DOHH2 (cell line): ENCODE data around the gene RAD51B.

Source experiments
- H3F3A ChIP-seq: fragments of 200-600 bp; sonication (generic), shearing (Covaris generic); 2 replicates; pipeline ENCODE4 v1.6.0; 2016; ENCODE audit warnings: antibody characterized with exemption, mild to moderate bottlenecking; ENCODE audit not compliant: control insufficient read depth, insufficient read depth
- H3K27ac ChIP-seq: fragments of 200-600 bp; sonication (generic); 2 replicates; pipeline ENCODE4 v1.5.1; 2014; ENCODE audit warnings: low read depth, mild to moderate bottlenecking, low read length, moderate library complexity
- H3K27me3 ChIP-seq: fragments of 200-600 bp; sonication (generic); 2 replicates; pipeline ENCODE4 v1.6.1; 2014; ENCODE audit warnings: mild to moderate bottlenecking, low read length, mixed read lengths; ENCODE audit not compliant: control insufficient read depth
- H3K36me3 ChIP-seq: fragments of 200-600 bp; sonication (generic); 2 replicates; pipeline ENCODE4 v1.6.1; 2014; ENCODE audit warnings: mild to moderate bottlenecking, low read length, moderate library complexity, mixed read lengths; ENCODE audit not compliant: control insufficient read depth
- H3K4me1 ChIP-seq: fragments of 200-600 bp; sonication (generic); 2 replicates; pipeline ENCODE4 v1.6.1; 2014; ENCODE audit warnings: mild to moderate bottlenecking, low read length, mixed read lengths; ENCODE audit not compliant: control insufficient read depth
- H3K4me2 ChIP-seq: fragments of 200-600 bp; sonication (generic); 2 replicates; pipeline ENCODE4 v1.6.0; 2014; ENCODE audit warnings: mild to moderate bottlenecking, low read length, moderate library complexity
- H3K4me3 ChIP-seq: fragments of 200-600 bp; sonication (generic); 2 replicates; pipeline ENCODE4 v1.5.1; 2014; ENCODE audit warnings: mild to moderate bottlenecking, low read length, mixed read lengths
- H3K79me2 ChIP-seq: fragments of 200-600 bp; sonication (generic); 2 replicates; pipeline ENCODE4 v1.6.1; 2014; ENCODE audit warnings: mild to moderate bottlenecking, low read length, mixed read lengths; ENCODE audit not compliant: control insufficient read depth
- H3K9me2 ChIP-seq: fragments of 200-600 bp; sonication (generic); replicated peaks from 2 replicates; pipeline ENCODE4 v1.6.1; 2014; ENCODE audit warnings: mild to moderate bottlenecking, low read length, mixed read lengths; ENCODE audit not compliant: control insufficient read depth
- H3K9me3 ChIP-seq: fragments of 200-600 bp; sonication (generic); 2 replicates; pipeline ENCODE4 v1.6.1; 2014; ENCODE audit warnings: antibody characterized with exemption, low read length, mixed read lengths; ENCODE audit not compliant: control insufficient read depth, insufficient read depth
- H4K20me1 ChIP-seq: fragments of 200-600 bp; sonication (generic); 2 replicates; pipeline ENCODE4 v1.6.0; 2014; ENCODE audit warnings: low read depth, mild to moderate bottlenecking, antibody characterized with exemption, low read length, moderate library complexity; ENCODE audit not compliant: control insufficient read depth, insufficient read depth
- EZH2phosphoT487 ChIP-seq: fragments of 200-600 bp; sonication (generic); IDR thresholded peaks from 2 replicates; pipeline ENCODE4 v1.6.1; 2017; ENCODE audit warnings: borderline replicate concordance, mild to moderate bottlenecking, antibody characterized with exemption, low read length, moderate library complexity, mixed read lengths
- TF ChIP-seq, protein P1 (sequence below): fragments of 200-600 bp; sonication (generic); IDR thresholded peaks from one replicate; pipeline ENCODE4 v1.5.1; 2014; ENCODE audit warnings: antibody characterized with exemption, mild to moderate bottlenecking, low read depth, low read length; ENCODE audit not compliant: poor library complexity, severe bottlenecking

RAD51B gene

DNA sequence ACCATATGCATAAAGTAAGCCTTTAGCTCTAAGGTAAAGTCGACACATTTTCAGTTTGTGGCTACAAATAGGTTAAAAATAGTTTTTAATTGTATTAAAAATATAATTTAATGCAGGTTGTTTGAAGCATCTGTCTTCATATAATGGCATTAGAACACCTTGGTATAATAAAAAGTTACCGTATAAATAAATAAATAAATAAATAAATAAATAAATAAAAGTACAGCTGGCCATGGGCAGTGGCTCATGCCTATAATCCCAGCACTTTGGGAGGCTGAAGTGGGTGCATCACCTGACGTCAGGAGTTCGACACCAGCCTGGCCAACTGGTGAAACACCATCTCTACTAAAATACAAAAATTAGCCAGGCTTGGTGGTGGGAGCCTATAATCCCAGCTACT lies 18.8 kb upstream of the RAD51B start:
- no peaks in the 10 kb centered on the region for H3K4me1 ChIP-seq
- no peak overlapping the region for H3K4me3 ChIP-seq
- no peaks in the 10 kb centered on the region for H4K20me1 ChIP-seq
- H3F3A ChIP-seq, result no peaks in the 10 kb centered on the region
- H3K4me2 ChIP-seq, result no peak overlapping the region
- H3K27ac ChIP-seq, result no peak overlapping the region
- TF ChIP-seq EZH2phosphoT487, result no peak
- TF ChIP-seq, protein P1, sequence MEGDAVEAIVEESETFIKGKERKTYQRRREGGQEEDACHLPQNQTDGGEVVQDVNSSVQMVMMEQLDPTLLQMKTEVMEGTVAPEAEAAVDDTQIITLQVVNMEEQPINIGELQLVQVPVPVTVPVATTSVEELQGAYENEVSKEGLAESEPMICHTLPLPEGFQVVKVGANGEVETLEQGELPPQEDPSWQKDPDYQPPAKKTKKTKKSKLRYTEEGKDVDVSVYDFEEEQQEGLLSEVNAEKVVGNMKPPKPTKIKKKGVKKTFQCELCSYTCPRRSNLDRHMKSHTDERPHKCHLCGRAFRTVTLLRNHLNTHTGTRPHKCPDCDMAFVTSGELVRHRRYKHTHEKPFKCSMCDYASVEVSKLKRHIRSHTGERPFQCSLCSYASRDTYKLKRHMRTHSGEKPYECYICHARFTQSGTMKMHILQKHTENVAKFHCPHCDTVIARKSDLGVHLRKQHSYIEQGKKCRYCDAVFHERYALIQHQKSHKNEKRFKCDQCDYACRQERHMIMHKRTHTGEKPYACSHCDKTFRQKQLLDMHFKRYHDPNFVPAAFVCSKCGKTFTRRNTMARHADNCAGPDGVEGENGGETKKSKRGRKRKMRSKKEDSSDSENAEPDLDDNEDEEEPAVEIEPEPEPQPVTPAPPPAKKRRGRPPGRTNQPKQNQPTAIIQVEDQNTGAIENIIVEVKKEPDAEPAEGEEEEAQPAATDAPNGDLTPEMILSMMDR, result no peak
- H3K79me2 ChIP-seq, result no peaks in the 10 kb centered on the region
- H3K9me2 ChIP-seq, result no peaks in the 10 kb centered on the region
- no peaks in the 10 kb centered on the region for H3K27me3 ChIP-seq
- no peaks in the 10 kb centered on the region for H3K9me3 ChIP-seq
- H3K36me3 ChIP-seq, result peaks cover 67% of the 10 kb centered on the region

DNA sequence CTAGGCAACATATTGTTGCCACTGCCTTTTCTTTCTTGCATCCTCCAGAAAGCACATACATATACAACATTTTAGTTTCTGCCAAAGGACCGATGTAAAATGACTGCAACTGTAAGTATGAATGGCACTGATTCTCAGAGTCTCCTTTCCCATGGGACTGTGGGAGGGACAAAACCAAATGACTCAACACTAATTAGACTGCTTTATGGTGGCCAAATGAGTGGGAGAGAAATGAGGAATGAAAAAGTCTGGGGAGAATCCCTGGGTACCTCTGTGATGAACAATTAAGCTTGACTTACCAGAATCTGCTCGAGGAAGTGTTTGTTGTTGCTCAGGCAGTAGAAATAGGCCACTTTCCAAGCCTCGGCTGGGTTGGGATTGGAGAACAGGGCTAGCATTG lies 13.3 kb upstream of the RAD51B start:
- Histone ChIP-seq H3K4me1 (no peaks in the 10 kb centered on the region), H3K4me2 (no peak overlapping the region), H3K79me2 (no peaks in the 10 kb centered on the region), H3K36me3 (peaks cover 77% of the 10 kb centered on the region), H3K9me2 (no peaks in the 10 kb centered on the region), H3K27ac (no peak overlapping the region), H3K4me3 (no peak overlapping the region), H3F3A (no peaks in the 10 kb centered on the region), H4K20me1 (no peaks in the 10 kb centered on the region), H3K27me3 (no peaks in the 10 kb centered on the region), H3K9me3 (no peaks in the 10 kb centered on the region)
- TF ChIP-seq EZH2phosphoT487, result no peak
- TF ChIP-seq, protein P1, result no peak

- peaks cover 28% of the 10 kb centered on the region for H3K79me2 ChIP-seq
- no peaks in the 10 kb centered on the region for H3K9me3 ChIP-seq
- TF ChIP-seq, protein P1, result no peak
- TF ChIP-seq EZH2phosphoT487, result no peak
- H3K4me2 ChIP-seq, result peak overlapping the region; percentile 87
- no peaks in the 10 kb centered on the region for H3K9me2 ChIP-seq
- peaks cover 45% of the 10 kb centered on the region for H3K36me3 ChIP-seq
- H3K27ac ChIP-seq, result no peak overlapping the region
- no peaks in the 10 kb centered on the region for H4K20me1 ChIP-seq
- peak overlapping the region; percentile 84 for H3K4me3 ChIP-seq
- peaks cover 12% of the 10 kb centered on the region for H3F3A ChIP-seq
- H3K4me1 ChIP-seq, result peaks cover 52% of the 10 kb centered on the region
- H3K27me3 ChIP-seq, result no peaks in the 10 kb centered on the region
These were observed 4.8 kb upstream of the RAD51B start for GRCh38 chr14:67814821-67815220.
